Fibroblast of villous mesenchyme (primary cell): Measurements from ENCODE around the gene MCM9. TPM values are rescaled to one million over a fixed set of nuclear protein-coding genes. Genes with fewer than 3 reads are reported as not detected.

Experiments used
- DNase-seq: peaks from one replicate; pipeline ENCODE4 v3.0.0-alpha.2; 2010; ENCODE audit warnings: low read depth
- H3K4me3 ChIP-seq: 2 replicates; pipeline ENCODE4 v1.5.1; 2011; ENCODE audit warnings: low read depth, mild to moderate bottlenecking, low read length
- total RNA-seq: library from RNA; depleted of rRNA; stranded (reverse); fragments of >200 nt; gene quantifications from 2 replicates; pipeline ENCODE4 v1.2.3, GENCODE V29; 2012
- TF ChIP-seq, protein P1 (sequence below): IDR thresholded peaks from 2 replicates; pipeline ENCODE4 v1.5.1; 2012; ENCODE audit warnings: low read depth, mild to moderate bottlenecking, low read length; ENCODE audit not compliant: insufficient read depth

Gene MCM9
- total RNA-seq, 1 donor, result 15.1 TPM

DNA sequence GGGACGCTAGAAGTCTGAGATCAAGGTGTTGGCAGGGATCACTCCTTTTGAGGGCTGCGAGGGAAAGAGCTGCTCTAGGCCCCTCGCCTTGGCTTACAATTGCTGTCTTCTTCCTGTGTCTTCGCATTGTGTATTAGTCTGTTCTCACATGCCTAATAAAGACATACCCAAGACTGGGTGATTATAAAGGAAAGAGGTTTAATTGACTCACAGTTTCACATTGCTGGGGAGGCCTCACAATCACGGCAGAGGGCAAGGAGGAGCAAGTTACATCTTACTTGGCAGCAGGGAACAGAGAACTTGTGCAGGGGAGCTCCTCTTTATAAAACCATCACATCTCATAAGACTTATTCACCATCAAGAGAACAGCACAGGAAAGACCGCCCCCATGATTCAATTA, 143.5 kb downstream of the MCM9 start:
- no peak for DNase-seq
- no peak overlapping the region for H3K4me3 ChIP-seq
- TF ChIP-seq, protein P1, sequence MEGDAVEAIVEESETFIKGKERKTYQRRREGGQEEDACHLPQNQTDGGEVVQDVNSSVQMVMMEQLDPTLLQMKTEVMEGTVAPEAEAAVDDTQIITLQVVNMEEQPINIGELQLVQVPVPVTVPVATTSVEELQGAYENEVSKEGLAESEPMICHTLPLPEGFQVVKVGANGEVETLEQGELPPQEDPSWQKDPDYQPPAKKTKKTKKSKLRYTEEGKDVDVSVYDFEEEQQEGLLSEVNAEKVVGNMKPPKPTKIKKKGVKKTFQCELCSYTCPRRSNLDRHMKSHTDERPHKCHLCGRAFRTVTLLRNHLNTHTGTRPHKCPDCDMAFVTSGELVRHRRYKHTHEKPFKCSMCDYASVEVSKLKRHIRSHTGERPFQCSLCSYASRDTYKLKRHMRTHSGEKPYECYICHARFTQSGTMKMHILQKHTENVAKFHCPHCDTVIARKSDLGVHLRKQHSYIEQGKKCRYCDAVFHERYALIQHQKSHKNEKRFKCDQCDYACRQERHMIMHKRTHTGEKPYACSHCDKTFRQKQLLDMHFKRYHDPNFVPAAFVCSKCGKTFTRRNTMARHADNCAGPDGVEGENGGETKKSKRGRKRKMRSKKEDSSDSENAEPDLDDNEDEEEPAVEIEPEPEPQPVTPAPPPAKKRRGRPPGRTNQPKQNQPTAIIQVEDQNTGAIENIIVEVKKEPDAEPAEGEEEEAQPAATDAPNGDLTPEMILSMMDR, result no peak

DNA sequence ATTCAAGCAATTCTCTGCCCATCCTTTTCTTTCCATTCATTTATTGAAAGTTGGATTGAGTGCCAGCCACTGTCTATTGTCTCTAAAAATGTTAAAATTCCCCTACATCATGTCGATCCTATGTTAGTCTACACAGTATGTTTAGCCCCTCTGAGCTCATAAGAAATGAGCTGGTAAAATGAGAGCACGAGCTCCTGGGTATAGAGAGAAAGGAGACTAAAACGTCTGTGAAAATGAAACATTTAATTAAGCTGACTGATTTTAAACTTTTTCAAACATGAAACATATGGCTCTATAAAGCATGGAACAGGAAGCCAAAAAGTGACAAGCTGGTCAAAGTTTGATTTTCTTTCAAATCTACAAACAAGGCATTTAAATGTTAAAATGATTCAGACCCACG, 145.0 kb downstream of the MCM9 start:
- DNase-seq, result no peak
- no peak overlapping the region for H3K4me3 ChIP-seq
- TF ChIP-seq, protein P1, result no peak

DNA sequence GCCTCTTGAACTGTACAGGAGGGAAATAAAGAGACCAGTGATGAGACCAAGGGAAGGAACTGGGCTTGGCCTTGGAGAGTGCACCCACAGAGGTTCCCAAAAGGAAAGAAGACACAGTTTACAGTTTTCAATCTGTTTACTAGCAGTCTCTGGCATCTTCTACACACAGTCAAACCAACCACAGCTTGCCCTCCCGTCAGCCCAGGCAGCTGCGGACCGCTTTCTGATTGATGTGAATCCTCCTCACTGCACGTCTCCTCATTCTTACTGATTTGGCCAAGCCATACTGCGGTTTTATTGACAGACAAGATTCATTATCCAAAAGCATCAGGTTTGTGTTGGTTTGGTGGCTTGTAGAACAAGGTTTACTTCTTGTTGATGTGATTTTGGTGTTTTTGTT, 145.5 kb downstream of the MCM9 start:
- TF ChIP-seq, protein P1, result no peak
- no peak for DNase-seq
- H3K4me3 ChIP-seq, result no peak overlapping the region

DNA sequence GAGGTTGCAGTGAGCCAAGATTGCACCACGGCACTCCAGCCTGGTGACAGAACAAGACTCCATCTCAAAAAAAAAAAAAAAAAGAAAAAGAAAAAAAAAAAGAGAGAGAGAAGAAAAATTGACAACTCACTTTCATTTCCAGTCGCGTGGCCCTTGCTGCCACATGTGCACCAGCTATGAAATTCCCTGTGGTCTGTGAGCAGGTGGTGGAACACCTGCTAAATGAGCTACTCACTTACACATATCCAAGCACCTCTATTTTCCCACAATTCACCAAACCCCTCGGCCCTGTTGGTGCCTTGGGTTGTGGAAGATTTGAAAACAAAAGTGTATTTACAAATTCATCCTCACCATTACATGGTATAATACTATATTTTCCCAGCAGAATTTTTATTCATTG, 146.3 kb downstream of the MCM9 start:
- TF ChIP-seq, protein P1, result no peak
- no peak for DNase-seq
- H3K4me3 ChIP-seq, result no peak overlapping the region

DNA sequence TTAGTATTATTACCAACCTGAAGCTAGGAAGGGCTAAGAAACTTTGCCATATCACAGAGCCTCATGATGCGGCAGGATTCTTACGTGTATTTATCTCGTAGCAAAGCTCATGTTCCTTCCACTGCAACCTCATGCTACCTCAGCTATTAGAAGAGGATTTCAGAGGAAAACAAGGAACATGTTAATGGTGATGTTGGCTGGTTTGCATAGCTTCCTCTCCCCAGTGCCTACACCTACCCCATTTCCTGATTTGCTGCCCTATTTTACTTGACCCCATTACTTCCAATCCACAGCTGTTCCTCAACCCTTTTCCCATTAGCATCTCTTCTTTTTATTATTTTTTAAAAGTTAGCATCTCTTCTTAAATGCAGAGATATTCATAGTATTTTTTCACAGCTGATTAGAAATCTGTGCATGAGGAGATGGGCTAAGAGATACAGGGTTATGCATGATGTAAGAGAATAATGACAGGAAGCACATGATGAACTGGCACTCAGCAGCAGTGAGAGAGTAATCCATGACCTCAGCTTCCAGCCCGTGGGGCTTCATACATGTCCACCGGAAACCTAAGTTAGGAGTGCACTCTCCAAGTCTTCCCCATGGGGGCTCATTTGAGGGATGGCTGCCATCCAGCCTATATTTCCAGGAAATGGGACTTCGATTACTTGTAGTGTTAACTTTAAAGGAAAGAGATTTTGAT, 147.1 kb downstream of the MCM9 start:
- DNase-seq, result no peak
- TF ChIP-seq, protein P1, result no peak
- H3K4me3 ChIP-seq, result no peak overlapping the region

DNA sequence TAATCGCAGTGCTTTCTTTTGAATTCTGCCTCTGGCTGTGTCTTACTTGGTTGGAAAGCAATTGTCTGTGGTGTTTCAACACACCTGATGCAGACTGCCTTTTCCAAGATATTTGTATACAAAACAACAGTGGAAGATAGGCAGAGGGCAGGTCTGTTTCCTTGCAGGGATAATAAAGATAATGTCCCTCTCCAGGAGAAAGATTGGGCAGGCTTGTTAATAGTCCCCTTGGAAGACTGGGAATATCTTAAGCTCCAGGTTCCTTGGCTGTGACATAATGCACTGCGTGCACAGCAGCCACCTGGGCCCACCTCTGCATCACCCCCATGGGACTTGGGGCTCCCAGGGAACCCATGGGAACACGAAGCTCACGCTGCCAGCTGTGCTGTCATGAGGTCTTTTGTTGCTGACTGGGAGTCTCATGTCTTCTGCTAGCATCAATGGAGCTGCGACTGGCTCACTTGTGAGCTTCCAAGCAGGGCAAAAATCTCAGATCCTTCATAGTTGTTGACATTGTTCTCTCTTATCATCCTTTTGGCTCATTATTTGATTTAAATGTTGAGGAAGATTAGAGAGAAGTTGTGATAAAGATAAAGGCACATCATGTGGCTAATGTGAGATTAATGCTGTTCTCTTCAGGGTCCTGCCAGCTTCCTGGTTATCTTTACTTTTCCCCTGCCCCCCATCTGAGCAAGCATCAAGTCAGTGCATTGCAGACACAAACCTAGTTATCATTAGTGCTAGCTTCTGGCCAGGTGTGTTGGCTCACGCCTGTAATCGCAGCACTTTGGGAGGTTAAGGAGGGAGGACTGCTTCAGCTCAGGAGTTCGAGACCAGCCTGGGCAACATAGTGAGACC, 148.1 kb downstream of the MCM9 start:
- DNase-seq, result no peak
- H3K4me3 ChIP-seq, result no peak overlapping the region
- TF ChIP-seq, protein P1, result no peak

DNA sequence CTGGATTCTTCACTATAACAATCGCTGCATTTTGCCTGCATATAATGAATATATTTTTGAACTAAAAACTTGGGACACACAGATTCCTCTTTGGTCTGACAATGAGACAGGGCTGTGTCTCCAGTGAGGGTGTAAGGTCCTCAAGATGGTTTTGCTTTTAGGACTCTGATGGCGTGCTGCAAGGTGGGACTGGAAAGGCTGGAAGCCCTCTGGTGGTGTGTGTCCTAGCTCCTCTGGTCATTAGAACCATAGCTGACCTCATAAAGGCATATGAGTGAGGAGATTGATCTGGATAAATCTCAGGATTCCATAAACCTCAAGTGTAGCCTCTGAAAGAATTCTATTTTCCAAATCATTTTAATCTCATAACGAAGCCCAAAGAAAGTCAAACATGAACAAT, 149.4 kb downstream of the MCM9 start:
- no peak overlapping the region for H3K4me3 ChIP-seq
- no peak for DNase-seq
- TF ChIP-seq, protein P1, result no peak
